ENCODE results near the gene GALNT2.

GRCh38 chr1:230277201-230278025 lies 210.4 kb downstream of the GALNT2 start:
- TF ChIP-seq, protein P1, sequence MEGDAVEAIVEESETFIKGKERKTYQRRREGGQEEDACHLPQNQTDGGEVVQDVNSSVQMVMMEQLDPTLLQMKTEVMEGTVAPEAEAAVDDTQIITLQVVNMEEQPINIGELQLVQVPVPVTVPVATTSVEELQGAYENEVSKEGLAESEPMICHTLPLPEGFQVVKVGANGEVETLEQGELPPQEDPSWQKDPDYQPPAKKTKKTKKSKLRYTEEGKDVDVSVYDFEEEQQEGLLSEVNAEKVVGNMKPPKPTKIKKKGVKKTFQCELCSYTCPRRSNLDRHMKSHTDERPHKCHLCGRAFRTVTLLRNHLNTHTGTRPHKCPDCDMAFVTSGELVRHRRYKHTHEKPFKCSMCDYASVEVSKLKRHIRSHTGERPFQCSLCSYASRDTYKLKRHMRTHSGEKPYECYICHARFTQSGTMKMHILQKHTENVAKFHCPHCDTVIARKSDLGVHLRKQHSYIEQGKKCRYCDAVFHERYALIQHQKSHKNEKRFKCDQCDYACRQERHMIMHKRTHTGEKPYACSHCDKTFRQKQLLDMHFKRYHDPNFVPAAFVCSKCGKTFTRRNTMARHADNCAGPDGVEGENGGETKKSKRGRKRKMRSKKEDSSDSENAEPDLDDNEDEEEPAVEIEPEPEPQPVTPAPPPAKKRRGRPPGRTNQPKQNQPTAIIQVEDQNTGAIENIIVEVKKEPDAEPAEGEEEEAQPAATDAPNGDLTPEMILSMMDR (conservative IDR thresholded peaks at IDR 0.05; ENCODE audit: low read depth in 2 of 2): peak in 1 of 2 experiments; percentile 19; a peak in 1 of 4 replicates
- TF ChIP-seq EZH2 (IDR thresholded peaks at IDR 0.05; ENCODE audit: low read depth, unreplicated experiment) (no peak), POLR2AphosphoS5 (IDR thresholded peaks at IDR 0.05; ENCODE audit: low read depth) (no peak), NANOG (IDR thresholded peaks at IDR 0.05; ENCODE audit: borderline replicate concordance) (no peak; the same call in 1 of the 2 replicates), EZH2phosphoT487 (IDR thresholded peaks at IDR 0.05; ENCODE audit: unreplicated experiment) (no peak), JUNB (IDR thresholded peaks at IDR 0.05; ENCODE audit: unreplicated experiment) (no peak), STAT1 (IDR thresholded peaks at IDR 0.05; ENCODE audit: unreplicated experiment) (no peak), CREB1 (CRISPR knock-in tag; IDR thresholded peaks at IDR 0.05; ENCODE audit: low read depth) (no peak)
- TF ChIP-seq, protein P2, sequence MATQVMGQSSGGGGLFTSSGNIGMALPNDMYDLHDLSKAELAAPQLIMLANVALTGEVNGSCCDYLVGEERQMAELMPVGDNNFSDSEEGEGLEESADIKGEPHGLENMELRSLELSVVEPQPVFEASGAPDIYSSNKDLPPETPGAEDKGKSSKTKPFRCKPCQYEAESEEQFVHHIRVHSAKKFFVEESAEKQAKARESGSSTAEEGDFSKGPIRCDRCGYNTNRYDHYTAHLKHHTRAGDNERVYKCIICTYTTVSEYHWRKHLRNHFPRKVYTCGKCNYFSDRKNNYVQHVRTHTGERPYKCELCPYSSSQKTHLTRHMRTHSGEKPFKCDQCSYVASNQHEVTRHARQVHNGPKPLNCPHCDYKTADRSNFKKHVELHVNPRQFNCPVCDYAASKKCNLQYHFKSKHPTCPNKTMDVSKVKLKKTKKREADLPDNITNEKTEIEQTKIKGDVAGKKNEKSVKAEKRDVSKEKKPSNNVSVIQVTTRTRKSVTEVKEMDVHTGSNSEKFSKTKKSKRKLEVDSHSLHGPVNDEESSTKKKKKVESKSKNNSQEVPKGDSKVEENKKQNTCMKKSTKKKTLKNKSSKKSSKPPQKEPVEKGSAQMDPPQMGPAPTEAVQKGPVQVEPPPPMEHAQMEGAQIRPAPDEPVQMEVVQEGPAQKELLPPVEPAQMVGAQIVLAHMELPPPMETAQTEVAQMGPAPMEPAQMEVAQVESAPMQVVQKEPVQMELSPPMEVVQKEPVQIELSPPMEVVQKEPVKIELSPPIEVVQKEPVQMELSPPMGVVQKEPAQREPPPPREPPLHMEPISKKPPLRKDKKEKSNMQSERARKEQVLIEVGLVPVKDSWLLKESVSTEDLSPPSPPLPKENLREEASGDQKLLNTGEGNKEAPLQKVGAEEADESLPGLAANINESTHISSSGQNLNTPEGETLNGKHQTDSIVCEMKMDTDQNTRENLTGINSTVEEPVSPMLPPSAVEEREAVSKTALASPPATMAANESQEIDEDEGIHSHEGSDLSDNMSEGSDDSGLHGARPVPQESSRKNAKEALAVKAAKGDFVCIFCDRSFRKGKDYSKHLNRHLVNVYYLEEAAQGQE (IDR thresholded peaks at IDR 0.05; ENCODE audit: unreplicated experiment): no peak
- TF ChIP-seq, protein P3, sequence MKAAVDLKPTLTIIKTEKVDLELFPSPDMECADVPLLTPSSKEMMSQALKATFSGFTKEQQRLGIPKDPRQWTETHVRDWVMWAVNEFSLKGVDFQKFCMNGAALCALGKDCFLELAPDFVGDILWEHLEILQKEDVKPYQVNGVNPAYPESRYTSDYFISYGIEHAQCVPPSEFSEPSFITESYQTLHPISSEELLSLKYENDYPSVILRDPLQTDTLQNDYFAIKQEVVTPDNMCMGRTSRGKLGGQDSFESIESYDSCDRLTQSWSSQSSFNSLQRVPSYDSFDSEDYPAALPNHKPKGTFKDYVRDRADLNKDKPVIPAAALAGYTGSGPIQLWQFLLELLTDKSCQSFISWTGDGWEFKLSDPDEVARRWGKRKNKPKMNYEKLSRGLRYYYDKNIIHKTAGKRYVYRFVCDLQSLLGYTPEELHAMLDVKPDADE (IDR thresholded peaks at IDR 0.05): no peak

Data from GM23338 (cell line).